ENCODE measurements around the gene PROM1. TPM values are rescaled to one million over a fixed set of nuclear protein-coding genes. Genes with fewer than 3 reads are reported as not detected.
A peak's percentile ranks its signal among the peaks of the same experiment; 100 is the strongest.

The PROM1 gene
- total RNA-seq, 2 donors from 2014 or later: 34.3 to 63.9 TPM

DNA sequence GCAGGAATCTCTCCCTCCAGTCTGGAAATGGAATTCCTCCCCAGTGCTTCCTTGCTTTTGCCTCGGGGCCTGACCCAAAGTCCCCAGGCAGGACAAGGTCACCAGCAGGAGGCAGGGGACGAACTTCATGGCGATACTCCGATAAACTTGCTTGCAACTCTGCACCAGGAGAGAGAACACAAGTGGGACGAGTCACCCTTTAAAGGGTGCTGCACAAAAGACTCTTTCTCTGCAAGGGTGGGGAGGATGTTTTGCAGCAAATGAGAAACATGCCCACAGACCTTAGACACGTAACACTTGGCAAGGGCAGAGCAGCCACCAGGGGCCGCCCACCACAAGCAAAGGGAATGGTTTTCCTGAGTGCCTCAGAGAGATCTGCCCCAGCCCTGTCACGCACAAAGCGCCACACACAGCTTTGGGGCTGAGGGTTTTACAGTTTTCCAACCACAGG is 120.8 kb downstream of the PROM1 start, which contains the start of gene FGFBP2:
Gene FGFBP2 (minus strand): TSS at position 175 of the 451 bp plus-strand sequence. CDS start 46 bp downstream, at position 129.
- Histone ChIP-seq H3K4me1 (no peaks in the 10 kb centered on the region), H3K4me3 (no peak within 1 kb of the TSS), H3K9me3 (no peaks in the 10 kb centered on the region), H3K27me3 (no peaks in the 10 kb centered on the region), H3K9ac (ENCODE audit: low read depth in 2 of 2, low read length in 2 of 2) (no peak within 1 kb of the TSS), H3K36me3 (no peaks in the 10 kb centered on the region), H3K27ac (no peak within 1 kb of the TSS)
- TF ChIP-seq, protein P1, sequence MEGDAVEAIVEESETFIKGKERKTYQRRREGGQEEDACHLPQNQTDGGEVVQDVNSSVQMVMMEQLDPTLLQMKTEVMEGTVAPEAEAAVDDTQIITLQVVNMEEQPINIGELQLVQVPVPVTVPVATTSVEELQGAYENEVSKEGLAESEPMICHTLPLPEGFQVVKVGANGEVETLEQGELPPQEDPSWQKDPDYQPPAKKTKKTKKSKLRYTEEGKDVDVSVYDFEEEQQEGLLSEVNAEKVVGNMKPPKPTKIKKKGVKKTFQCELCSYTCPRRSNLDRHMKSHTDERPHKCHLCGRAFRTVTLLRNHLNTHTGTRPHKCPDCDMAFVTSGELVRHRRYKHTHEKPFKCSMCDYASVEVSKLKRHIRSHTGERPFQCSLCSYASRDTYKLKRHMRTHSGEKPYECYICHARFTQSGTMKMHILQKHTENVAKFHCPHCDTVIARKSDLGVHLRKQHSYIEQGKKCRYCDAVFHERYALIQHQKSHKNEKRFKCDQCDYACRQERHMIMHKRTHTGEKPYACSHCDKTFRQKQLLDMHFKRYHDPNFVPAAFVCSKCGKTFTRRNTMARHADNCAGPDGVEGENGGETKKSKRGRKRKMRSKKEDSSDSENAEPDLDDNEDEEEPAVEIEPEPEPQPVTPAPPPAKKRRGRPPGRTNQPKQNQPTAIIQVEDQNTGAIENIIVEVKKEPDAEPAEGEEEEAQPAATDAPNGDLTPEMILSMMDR (IDR thresholded peaks at IDR 0.05): peak; percentile 28
- intact Hi-C loops (cut with DNase I): loop anchor here (5.0 kb wide), 1 partner anchor 34 kb away; no protein-coding TSS in a partner anchor
- DNase-seq: peak; percentile 66

DNA sequence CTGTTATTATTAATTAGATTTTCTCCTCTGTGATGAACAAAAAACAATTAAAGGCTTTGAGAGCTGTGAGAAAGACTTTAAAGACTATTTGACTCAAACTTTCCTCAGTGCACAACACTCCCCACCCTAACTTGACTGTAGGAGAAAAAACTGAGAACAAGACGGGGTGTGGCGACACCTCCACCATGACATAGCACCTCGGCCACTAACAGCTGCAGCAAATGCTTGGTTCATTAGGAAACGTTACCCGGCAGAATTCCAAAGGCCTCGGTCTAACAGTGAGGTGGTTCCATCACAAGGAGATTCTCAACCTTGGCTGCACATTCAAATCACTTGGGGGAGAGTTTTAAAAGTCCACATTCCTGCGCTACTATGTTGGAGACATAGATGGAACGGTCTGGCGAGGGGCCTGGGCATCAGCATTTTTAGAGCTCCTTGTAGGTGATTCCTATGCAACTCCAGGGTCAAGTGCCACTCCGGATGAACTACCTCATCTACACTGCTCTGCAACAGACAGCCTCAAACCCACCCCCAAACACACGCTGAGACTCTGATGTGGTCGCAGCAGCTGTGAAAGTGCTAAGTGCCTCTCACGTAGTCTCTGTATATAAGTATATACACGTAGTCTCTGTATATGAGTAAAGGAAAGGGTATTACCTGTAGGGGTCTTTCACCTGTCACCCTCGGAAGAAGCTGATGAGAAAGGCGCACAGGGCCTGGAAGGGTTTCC is 121.9 kb downstream of the PROM1 start:
- no peak overlapping the region for H3K4me3 ChIP-seq
- no peaks in the 10 kb centered on the region for H3K27me3 ChIP-seq
- no peak for DNase-seq
- intact Hi-C loops (cut with DNase I): loop anchor here (5.0 kb wide), 1 partner anchor 35 kb away; no protein-coding TSS in a partner anchor
- no peak overlapping the region for H3K9ac ChIP-seq (ENCODE audit: low read depth in 2 of 2, low read length in 2 of 2)
- TF ChIP-seq, protein P1 (IDR thresholded peaks at IDR 0.05): no peak
- H3K9me3 ChIP-seq: no peaks in the 10 kb centered on the region
- no peaks in the 10 kb centered on the region for H3K36me3 ChIP-seq
- no peak overlapping the region for H3K27ac ChIP-seq
- no peaks in the 10 kb centered on the region for H3K4me1 ChIP-seq

DNA sequence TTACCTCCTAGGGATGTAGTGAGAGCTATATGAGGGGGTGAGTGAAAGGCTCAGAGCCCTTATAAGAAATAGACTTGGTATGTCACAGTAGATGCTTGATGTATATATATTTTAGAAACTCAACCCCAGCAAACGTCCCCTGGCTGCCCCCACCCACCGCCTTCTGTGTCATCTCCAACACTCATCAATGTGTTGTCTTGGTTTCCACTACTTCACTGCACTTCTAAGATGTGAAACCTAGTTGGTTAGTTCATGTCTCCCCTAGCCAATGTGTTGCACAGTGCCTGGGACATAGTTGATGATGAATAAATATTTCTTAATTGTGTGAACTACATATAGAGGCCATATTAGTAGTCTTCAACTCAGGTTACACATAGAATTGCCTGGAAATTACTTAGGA is 125.3 kb downstream of the PROM1 start:
- H3K4me3 ChIP-seq: no peak overlapping the region
- no peaks in the 10 kb centered on the region for H3K27me3 ChIP-seq
- no peaks in the 10 kb centered on the region for H3K9me3 ChIP-seq
- intact Hi-C loops (cut with DNase I): loop anchor here (5.0 to 10.0 kb wide), 2 partner anchors 151 to 224 kb away; no protein-coding TSS in a partner anchor
- H3K36me3 ChIP-seq: no peaks in the 10 kb centered on the region
- DNase-seq: no peak
- no peak overlapping the region for H3K27ac ChIP-seq
- no peak overlapping the region for H3K9ac ChIP-seq (ENCODE audit: low read depth in 2 of 2, low read length in 2 of 2)
- no peaks in the 10 kb centered on the region for H3K4me1 ChIP-seq
- TF ChIP-seq, protein P1 (IDR thresholded peaks at IDR 0.05): no peak

DNA sequence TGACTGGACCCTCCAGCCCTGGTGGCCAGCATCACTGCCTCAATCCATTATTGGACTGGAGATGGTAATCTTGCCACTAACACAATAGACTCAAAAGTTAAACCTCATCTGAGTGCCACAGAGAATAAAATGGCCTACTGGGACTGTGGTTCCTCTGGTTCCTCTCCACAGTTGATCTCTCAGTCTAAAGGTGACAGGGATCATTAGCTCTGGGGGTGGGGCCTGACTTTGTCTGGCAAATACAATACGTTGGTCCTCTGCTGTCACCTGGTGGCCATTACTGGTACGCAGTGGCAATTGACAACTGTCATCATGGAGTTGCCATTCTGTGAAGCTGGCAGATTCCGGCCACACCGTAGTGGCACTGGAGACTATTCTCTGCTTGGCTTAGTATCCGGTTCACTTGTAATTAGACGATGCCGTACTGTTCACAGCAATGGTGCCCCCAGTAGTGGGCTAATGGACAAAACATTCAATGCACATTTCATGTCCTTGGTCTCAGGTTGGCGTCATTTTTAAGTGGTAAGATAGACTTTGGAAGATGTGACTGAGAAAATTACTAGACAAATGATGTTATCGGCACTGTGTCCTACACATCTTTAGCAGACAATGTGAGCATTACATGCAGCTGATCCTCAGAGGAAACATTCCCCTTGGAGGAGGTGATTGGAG is 127.5 kb downstream of the PROM1 start:
- peak; percentile 95 for DNase-seq
- Histone ChIP-seq H3K27me3 (no peaks in the 10 kb centered on the region), H3K4me1 (no peaks in the 10 kb centered on the region), H3K36me3 (no peaks in the 10 kb centered on the region), H3K9ac (ENCODE audit: low read depth in 2 of 2, low read length in 2 of 2) (no peak overlapping the region), H3K9me3 (no peaks in the 10 kb centered on the region), H3K4me3 (no peak overlapping the region), H3K27ac (no peak overlapping the region)
- TF ChIP-seq, protein P1 (IDR thresholded peaks at IDR 0.05): peak; percentile 93
- intact Hi-C loops (cut with DNase I): loop anchor here (2.0 to 10.0 kb wide), 3 partner anchors 74 to 222 kb away; no protein-coding TSS in a partner anchor

DNA sequence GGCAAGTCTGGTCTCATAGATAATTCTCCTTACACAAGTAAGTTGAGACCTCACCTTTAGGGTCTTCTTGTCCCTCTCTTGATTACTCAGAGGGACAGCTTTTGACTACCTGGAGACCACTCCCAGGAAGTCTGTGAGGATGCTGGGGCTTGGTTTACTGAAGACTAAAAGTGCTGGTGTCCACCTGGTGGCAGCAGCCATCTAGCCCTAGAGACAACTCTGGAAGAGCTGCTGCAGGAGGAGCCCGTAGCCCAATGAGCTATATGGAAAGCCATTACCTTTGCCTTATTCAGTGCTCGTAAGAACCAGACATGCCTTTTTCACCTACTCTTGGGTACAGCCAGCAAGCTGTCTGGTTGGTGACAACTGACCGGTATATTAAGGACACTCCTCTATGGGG is 128.2 kb downstream of the PROM1 start:
- Histone ChIP-seq H3K4me3 (no peak overlapping the region), H3K36me3 (no peaks in the 10 kb centered on the region), H3K9me3 (no peaks in the 10 kb centered on the region), H3K27me3 (no peaks in the 10 kb centered on the region), H3K9ac (ENCODE audit: low read depth in 2 of 2, low read length in 2 of 2) (no peak overlapping the region), H3K27ac (no peak overlapping the region), H3K4me1 (no peaks in the 10 kb centered on the region)
- TF ChIP-seq, protein P1 (IDR thresholded peaks at IDR 0.05): no peak
- intact Hi-C loops (cut with DNase I): loop anchor here (2.0 to 10.0 kb wide), 3 partner anchors 73 to 221 kb away; no protein-coding TSS in a partner anchor
- no peak for DNase-seq

Measured in colonic mucosa (tissue), 4 donors.